NCI-H2227 (cell line): ENCODE measurements around the gene SLC7A4.

Source experiments
- DNase-seq: peaks from one replicate; lab custom pipeline; 2025; ENCODE audit not compliant: unreplicated experiment; lab: John Stamatoyannopoulos, UW

The SLC7A4 gene

GRCh38 chr22:21000207-21000986 is 32.0 kb downstream of the SLC7A4 start:
- peak; percentile 41 for DNase-seq

- DNase-seq, result no peak
Observed at GRCh38 chr22:20999350-21000206, 32.8 kb downstream of the SLC7A4 start.

- DNase-seq, result no peak
Observed at GRCh38 chr22:20998411-20999336, 33.7 kb downstream of the SLC7A4 start.

- DNase-seq, result no peak
Observed at GRCh38 chr22:20997536-20998257, 34.7 kb downstream of the SLC7A4 start.

- no peak for DNase-seq
Observed at GRCh38 chr22:20996598-20997535, 35.5 kb downstream of the SLC7A4 start.

- DNase-seq, result no peak
Observed at GRCh38 chr22:20996031-20996410, 36.3 kb downstream of the SLC7A4 start.

GRCh38 chr22:20995329-20996030 is 36.9 kb downstream of the SLC7A4 start:
- no peak for DNase-seq

- DNase-seq, result no peak
Observed at GRCh38 chr22:20994902-20995241, 37.5 kb downstream of the SLC7A4 start.

- no peak for DNase-seq
Observed at GRCh38 chr22:20994128-20994901, 38.0 kb downstream of the SLC7A4 start.

- no peak for DNase-seq
Observed at GRCh38 chr22:20993304-20994127, 38.8 kb downstream of the SLC7A4 start.

- DNase-seq, result no peak
Observed at GRCh38 chr22:20992456-20993303, 39.7 kb downstream of the SLC7A4 start.

GRCh38 chr22:20992056-20992442 is 40.3 kb downstream of the SLC7A4 start:
- no peak for DNase-seq

- no peak for DNase-seq
Observed at GRCh38 chr22:20991252-20992055, 40.9 kb downstream of the SLC7A4 start.

- DNase-seq, result no peak
Observed at GRCh38 chr22:20990184-20991180, 41.9 kb downstream of the SLC7A4 start.
